ENCODE data around the gene TEKT1.

GRCh38 chr17:6811510-6811909, 20.0 kb downstream of the TEKT1 start:
- TF ChIP-seq POLR2AphosphoS5 (IDR thresholded peaks at IDR 0.05) (no peak), POLR2A (IDR thresholded peaks at IDR 0.05) (no peak), CTCF (IDR thresholded peaks at IDR 0.05 in 8 of 11, conservative IDR thresholded peaks at IDR 0.05 in 3 of 11) (no peak)
